Upper lobe of left lung (tissue), 6 donors: Measurements from ENCODE around the gene GMDS. TPM values are rescaled to one million over a fixed set of nuclear protein-coding genes. Genes with fewer than 3 reads are reported as not detected.

Experiments
- ATAC-seq, 2 donors: fragments of 200-7000 bp; cut with Tn5 transposase; one replicate each; pipeline ENCODE4 v1.9.1; 2022; ENCODE audit warnings: mild to moderate bottlenecking in 2 of 2, moderate library complexity in 2 of 2; ENCODE audit not compliant: low FRiP score in 2 of 2
- DNase-seq, 2 donors: peaks; one replicate each; pipeline ENCODE4 v3.0.0-alpha.2; 2019 to 2020
- H3K27ac ChIP-seq, 4 donors: fragments of 200-600 bp; sonication (generic); one replicate each; pipeline ENCODE4 v1.5.1; 2016 to 2019
- H3K27me3 ChIP-seq, 4 donors: fragments of 200-600 bp; sonication (generic); one replicate each; pipeline ENCODE4 v1.5.1; 2017 to 2019
- H3K36me3 ChIP-seq, 4 donors: fragments of 200-600 bp; sonication (generic); one replicate each; pipeline ENCODE4 v1.5.1; 2016 to 2019
- H3K4me1 ChIP-seq, 4 donors: fragments of 200-600 bp; sonication (generic); one replicate each; pipeline ENCODE4 v1.5.1; 2018 to 2019
- H3K4me3 ChIP-seq, 4 donors: fragments of 200-600 bp; sonication (generic); one replicate each; pipeline ENCODE4 v1.5.1; 2017 to 2019; ENCODE audit warnings: mild to moderate bottlenecking in 2 of 4, moderate library complexity in 1 of 4
- H3K9me3 ChIP-seq, 4 donors: fragments of 200-600 bp; sonication (generic); one replicate each; pipeline ENCODE4 v1.5.1; 2018 to 2019
- EP300 ChIP-seq, 4 donors: sonication (generic); formaldehyde crosslinking; IDR thresholded peaks; one replicate each; pipeline ENCODE4 v1.5.1; 2017; ENCODE audit warnings: antibody characterized with exemption in 4 of 4, control low read depth in 2 of 4
- POLR2A ChIP-seq, 4 donors: fragments of 450-650 bp; IDR thresholded peaks; one replicate each; pipeline ENCODE4 v1.5.1; 2016 to 2017; ENCODE audit warnings: antibody characterized with exemption in 4 of 4, mild to moderate bottlenecking in 2 of 4
- POLR2AphosphoS5 ChIP-seq, 2 donors: sonication (generic); formaldehyde crosslinking; IDR thresholded peaks; one replicate each; pipeline ENCODE4 v1.5.1; 2017; ENCODE audit warnings: antibody characterized with exemption in 2 of 2
- WGBS, 2 donors: methylation state at CpG; one replicate each; pipeline ENCODE4 v1.1.5; 2017 to 2018; 5-methylcytosine and 5-hydroxymethylcytosine counted together
- total RNA-seq, 6 donors: library from RNA; depleted of rRNA in 4 of 6; stranded (reverse); fragments of >200 nt in 4 of 6; gene quantifications; one replicate each; pipeline versions ENCODE4 v1.1.0 to v1.2.1, GENCODE V29; 2016 to 2021
- TF ChIP-seq, protein P1 (sequence below), 6 experiments: fragments of 450-650 bp in 4 of 6; fragments of 200-600 bp in 2 of 6; sonication (generic) in 2 of 6; IDR thresholded peaks; one replicate each; pipeline ENCODE4 v1.5.1; 2016 to 2019; ENCODE audit warnings: antibody characterized with exemption in 6 of 6
- donor health status: DM: no; HTN: no; CAD: no; lungs with moderate emphysema.
- donor health status: DM: no; HTN: yes; CAD: no; lungs with severe emphysema.

The GMDS gene
- total RNA-seq, 6 donors from 2014 or later, result 7.6 to 17.8 (median 14.1) TPM

DNA sequence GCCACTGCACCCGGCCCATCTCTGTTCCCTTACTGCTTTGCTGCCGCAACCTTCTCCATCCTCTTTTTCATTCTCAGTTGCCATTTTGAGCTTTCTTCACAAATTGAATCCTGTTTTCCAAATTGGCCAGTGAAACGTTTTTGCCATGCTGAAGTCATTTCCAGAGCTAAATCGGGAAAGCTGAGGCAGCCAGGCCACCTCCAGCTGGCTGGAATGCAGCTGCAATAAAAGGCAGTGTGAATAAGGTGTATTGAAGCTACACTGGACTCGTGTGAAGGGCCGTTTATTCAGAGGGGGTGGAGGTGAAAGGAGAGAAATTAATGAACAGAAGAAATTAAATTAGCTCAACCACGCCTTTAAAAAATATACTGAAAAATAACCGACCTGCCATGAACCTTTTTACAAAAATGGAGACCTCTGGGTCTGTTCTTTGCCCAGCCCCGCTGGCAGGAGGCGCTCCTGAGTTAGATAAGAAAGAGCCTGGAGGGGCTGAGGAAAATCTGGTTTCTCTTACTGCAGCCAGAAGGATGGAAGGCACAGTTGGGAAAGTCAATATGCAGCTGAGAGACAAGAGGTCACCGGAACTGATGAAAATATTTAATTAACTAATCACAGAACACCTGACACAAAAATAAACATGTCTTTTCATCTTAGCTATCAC lies 351.8 kb downstream of the GMDS start:
- H3K4me1 ChIP-seq, result no peaks in the 10 kb centered on the region
- no peaks in the 10 kb centered on the region for H3K36me3 ChIP-seq
- WGBS, 2 donors, result 68 to 72% methylated on average over 11 of the region's 11 CpGs
- ATAC-seq (no peak), DNase-seq (no peak)
- no peaks in the 10 kb centered on the region for H3K27me3 ChIP-seq
- H3K27ac ChIP-seq, result no peak overlapping the region
- TF ChIP-seq, protein P1, sequence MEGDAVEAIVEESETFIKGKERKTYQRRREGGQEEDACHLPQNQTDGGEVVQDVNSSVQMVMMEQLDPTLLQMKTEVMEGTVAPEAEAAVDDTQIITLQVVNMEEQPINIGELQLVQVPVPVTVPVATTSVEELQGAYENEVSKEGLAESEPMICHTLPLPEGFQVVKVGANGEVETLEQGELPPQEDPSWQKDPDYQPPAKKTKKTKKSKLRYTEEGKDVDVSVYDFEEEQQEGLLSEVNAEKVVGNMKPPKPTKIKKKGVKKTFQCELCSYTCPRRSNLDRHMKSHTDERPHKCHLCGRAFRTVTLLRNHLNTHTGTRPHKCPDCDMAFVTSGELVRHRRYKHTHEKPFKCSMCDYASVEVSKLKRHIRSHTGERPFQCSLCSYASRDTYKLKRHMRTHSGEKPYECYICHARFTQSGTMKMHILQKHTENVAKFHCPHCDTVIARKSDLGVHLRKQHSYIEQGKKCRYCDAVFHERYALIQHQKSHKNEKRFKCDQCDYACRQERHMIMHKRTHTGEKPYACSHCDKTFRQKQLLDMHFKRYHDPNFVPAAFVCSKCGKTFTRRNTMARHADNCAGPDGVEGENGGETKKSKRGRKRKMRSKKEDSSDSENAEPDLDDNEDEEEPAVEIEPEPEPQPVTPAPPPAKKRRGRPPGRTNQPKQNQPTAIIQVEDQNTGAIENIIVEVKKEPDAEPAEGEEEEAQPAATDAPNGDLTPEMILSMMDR (IDR thresholded peaks at IDR 0.05), result no peak
- TF ChIP-seq POLR2A (IDR thresholded peaks at IDR 0.05) (no peak), EP300 (IDR thresholded peaks at IDR 0.05) (no peak), POLR2AphosphoS5 (IDR thresholded peaks at IDR 0.05) (no peak)
- H3K9me3 ChIP-seq, result no peaks in the 10 kb centered on the region
- no peak overlapping the region for H3K4me3 ChIP-seq

DNA sequence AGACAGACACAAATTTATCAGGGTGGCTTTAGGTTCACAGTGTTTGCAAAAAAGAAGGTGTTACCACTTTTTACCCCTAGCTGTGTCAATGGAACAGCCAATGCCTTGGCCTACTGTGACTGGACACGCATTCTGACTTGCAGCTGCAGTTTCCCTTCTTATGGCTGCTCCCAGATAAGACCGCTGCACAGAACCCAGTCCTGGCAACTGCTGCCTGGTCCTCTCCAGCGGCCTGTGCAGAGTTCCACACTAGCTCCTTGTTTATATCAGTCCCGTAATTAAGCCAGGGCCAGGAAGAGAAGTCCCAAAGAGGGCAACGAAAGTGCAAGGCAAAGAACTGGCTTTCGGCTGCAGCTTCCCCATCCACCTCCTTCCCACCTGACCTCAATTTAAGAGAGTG lies 352.7 kb downstream of the GMDS start:
- WGBS, 2 donors, result 88 to 92% methylated on average over 6 of the region's 6 CpGs

DNA sequence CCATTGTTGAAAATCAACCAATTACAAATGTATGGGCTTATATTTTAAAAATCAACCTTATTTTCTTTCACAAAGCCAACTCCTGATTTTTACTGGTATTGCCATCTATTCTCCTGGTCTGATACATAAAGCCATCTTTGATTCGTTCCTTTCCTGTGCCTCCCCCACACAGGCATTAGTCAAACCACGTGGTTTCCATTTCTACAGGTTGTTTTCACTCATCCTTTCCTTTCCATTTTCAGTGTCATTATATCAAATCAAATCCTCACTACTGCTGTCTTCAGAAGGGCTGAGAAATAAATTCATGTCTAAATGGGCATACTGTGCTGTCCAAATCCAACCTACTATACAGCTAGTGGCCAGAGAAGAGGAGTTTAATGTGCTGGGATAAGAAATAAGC lies 354.4 kb downstream of the GMDS start:
- no peak for ATAC-seq
- no peaks in the 10 kb centered on the region for H3K9me3 ChIP-seq

More for the DNA sequence above, 352.7 kb downstream of the GMDS start:
- no peak for ATAC-seq
- TF ChIP-seq, protein P1 (IDR thresholded peaks at IDR 0.05), result no peak
- TF ChIP-seq EP300 (IDR thresholded peaks at IDR 0.05), result no peak
- no peak for TF ChIP-seq POLR2A (IDR thresholded peaks at IDR 0.05)
- TF ChIP-seq POLR2AphosphoS5 (IDR thresholded peaks at IDR 0.05), result no peak
- H3K4me3 ChIP-seq, result no peak overlapping the region
- H3K27ac ChIP-seq, result no peak overlapping the region
- no peaks in the 10 kb centered on the region for H3K4me1 ChIP-seq
- no peaks in the 10 kb centered on the region for H3K27me3 ChIP-seq
- H3K36me3 ChIP-seq, result no peaks in the 10 kb centered on the region
- H3K9me3 ChIP-seq, result no peaks in the 10 kb centered on the region
- DNase-seq, result no peak

DNA sequence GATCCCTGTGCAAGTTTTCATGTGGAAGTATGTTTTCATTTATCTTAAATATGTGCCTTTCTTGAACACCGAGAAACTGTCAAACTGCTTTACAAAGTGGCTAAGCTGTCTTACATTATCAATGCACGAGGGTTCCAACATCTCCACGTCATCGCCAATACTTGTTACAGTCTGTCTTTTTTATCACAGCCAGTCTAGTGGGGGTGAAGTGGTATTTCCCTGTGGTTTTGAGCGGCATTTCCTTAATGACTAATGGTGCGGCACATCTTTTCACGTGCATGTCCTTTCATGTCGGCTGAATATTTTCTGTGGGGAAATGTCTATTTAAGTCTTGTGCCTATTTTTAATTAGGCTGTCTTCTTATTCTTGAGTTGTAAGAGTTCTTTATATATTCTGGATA lies 355.3 kb downstream of the GMDS start:
- ATAC-seq (no peak), DNase-seq (no peak)
- H3K9me3 ChIP-seq, result no peaks in the 10 kb centered on the region
- TF ChIP-seq, protein P1 (IDR thresholded peaks at IDR 0.05), result no peak
- WGBS, 2 donors, result 86 to 91% methylated on average over 8 of the region's 8 CpGs
- no peaks in the 10 kb centered on the region for H3K36me3 ChIP-seq
- no peaks in the 10 kb centered on the region for H3K27me3 ChIP-seq
- no peak overlapping the region for H3K27ac ChIP-seq
- no peak overlapping the region for H3K4me3 ChIP-seq
- H3K4me1 ChIP-seq, result no peaks in the 10 kb centered on the region

More for the DNA sequence above, 354.4 kb downstream of the GMDS start:
- Histone ChIP-seq H3K27me3 (no peaks in the 10 kb centered on the region), H3K27ac (no peak overlapping the region), H3K36me3 (no peaks in the 10 kb centered on the region), H3K4me3 (no peak overlapping the region), H3K4me1 (no peaks in the 10 kb centered on the region)
- no peak for TF ChIP-seq POLR2A (IDR thresholded peaks at IDR 0.05)
- TF ChIP-seq POLR2AphosphoS5 (IDR thresholded peaks at IDR 0.05), result no peak
- TF ChIP-seq EP300 (IDR thresholded peaks at IDR 0.05), result no peak
- TF ChIP-seq, protein P1 (IDR thresholded peaks at IDR 0.05), result no peak
- DNase-seq, result no peak
- WGBS, 2 donors, result 93 to 98% methylated on average over 2 of the region's 2 CpGs

DNA sequence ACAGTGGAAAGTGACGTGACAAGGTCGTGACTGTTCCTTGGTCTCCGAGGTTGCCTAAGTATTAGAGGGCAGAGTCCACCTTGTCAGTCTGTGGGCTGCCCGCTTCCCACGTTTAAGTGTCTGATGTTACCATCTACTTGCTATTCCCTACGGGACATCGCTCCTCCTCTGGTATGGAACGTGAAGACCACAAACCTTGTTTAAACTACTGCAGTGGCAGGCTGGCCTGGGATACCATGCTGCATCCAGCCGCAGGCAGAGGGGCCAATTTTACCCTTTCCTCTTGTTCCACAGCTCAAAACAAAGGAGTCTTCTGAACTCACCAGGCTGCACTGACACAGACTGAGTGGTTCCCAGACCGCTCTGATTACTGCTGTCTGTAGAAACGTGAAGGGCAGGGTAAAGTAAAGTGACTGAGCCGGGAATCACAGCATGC lies 359.8 kb downstream of the GMDS start:
- Histone ChIP-seq H3K27me3 (no peaks in the 10 kb centered on the region), H3K4me3 (no peak overlapping the region), H3K4me1 (no peaks in the 10 kb centered on the region), H3K27ac (no peak overlapping the region), H3K9me3 (no peaks in the 10 kb centered on the region), H3K36me3 (no peaks in the 10 kb centered on the region)
- ATAC-seq, result no peak
- DNase-seq, result no peak
- no peak for TF ChIP-seq EP300 (IDR thresholded peaks at IDR 0.05)
- no peak for TF ChIP-seq POLR2A (IDR thresholded peaks at IDR 0.05)
- TF ChIP-seq POLR2AphosphoS5 (IDR thresholded peaks at IDR 0.05), result no peak
- TF ChIP-seq, protein P1 (IDR thresholded peaks at IDR 0.05), result no peak
- 86 to 88% methylated on average over 12 of the region's 12 CpGs for WGBS, 2 donors
